Measurements from ENCODE around the gene DOCK9. TPM values are rescaled to one million over a fixed set of nuclear protein-coding genes. Genes with fewer than 3 reads are reported as not detected.

DOCK9 gene
- total and polyA plus RNA-seq, 9 of the 15 experiments (the other 6 are each of a cell fraction or from before 2014, with no cell fraction given): 3.5 to 25.3 (median 16.7) TPM

DNA sequence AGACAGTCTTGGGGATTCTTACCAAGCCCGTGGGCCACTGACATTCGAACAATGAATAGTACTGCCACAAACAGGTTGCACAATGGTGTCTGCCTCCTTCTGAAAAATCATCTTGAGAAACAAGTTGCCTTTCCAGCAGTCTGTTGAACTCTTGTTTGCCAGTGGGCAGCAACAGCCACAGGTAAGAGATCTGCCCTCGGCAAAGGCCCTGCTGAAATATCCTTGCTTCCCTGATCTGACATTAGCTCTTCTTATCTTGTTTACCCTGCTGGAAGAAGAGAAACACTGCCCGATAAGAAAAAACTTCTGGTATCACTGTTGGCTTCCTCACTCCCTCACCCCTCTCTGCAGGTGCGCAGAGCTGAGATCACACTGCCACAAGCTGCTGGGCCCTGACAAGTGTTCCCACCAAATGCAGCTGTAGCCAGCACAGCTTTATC lies 2.0 kb downstream of the DOCK9 start (continued):
- TF ChIP-seq, protein P1, sequence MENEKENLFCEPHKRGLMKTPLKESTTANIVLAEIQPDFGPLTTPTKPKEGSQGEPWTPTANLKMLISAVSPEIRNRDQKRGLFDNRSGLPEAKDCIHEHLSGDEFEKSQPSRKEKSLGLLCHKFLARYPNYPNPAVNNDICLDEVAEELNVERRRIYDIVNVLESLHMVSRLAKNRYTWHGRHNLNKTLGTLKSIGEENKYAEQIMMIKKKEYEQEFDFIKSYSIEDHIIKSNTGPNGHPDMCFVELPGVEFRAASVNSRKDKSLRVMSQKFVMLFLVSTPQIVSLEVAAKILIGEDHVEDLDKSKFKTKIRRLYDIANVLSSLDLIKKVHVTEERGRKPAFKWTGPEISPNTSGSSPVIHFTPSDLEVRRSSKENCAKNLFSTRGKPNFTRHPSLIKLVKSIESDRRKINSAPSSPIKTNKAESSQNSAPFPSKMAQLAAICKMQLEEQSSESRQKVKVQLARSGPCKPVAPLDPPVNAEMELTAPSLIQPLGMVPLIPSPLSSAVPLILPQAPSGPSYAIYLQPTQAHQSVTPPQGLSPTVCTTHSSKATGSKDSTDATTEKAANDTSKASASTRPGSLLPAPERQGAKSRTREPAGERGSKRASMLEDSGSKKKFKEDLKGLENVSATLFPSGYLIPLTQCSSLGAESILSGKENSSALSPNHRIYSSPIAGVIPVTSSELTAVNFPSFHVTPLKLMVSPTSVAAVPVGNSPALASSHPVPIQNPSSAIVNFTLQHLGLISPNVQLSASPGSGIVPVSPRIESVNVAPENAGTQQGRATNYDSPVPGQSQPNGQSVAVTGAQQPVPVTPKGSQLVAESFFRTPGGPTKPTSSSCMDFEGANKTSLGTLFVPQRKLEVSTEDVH (IDR thresholded peaks at IDR 0.05; ENCODE audit: low read depth, partially characterized antibody): no peak
- TF ChIP-seq NFYB (IDR thresholded peaks at IDR 0.05; ENCODE audit: extremely low read depth, insufficient read length): no peak
- TF ChIP-seq MLLT1 (IDR thresholded peaks at IDR 0.05): no peak
- TF ChIP-seq BMI1 (IDR thresholded peaks at IDR 0.05; ENCODE audit: low read length): no peak
- no peak for TF ChIP-seq CBX2 (IDR thresholded peaks at IDR 0.05; ENCODE audit: insufficient read depth, low read length, poor library complexity, severe bottlenecking)
- no peak for TF ChIP-seq POLR3G (IDR thresholded peaks at IDR 0.05; ENCODE audit: extremely low read depth, insufficient read length, insufficient replicate concordance)
- TF ChIP-seq SP2 (IDR thresholded peaks at IDR 0.05; ENCODE audit: extremely low read depth, low read depth, low read length, poor library complexity, severe bottlenecking): no peak
- TF ChIP-seq RHOXF2B (CRISPR knock-in tag; conservative IDR thresholded peaks at IDR 0.05): no peak
- TF ChIP-seq PHB (CRISPR knock-in tag; IDR thresholded peaks at IDR 0.05): no peak
- TF ChIP-seq FOXA3 (CRISPR knock-in tag; conservative IDR thresholded peaks at IDR 0.05 in 1 of 2, IDR thresholded peaks at IDR 0.05 in 1 of 2): peak; percentile 96 to 98
- TF ChIP-seq TOE1 (IDR thresholded peaks at IDR 0.05; ENCODE audit: borderline replicate concordance): no peak
- no peak for TF ChIP-seq TOE1 (CRISPR knock-in tag; IDR thresholded peaks at IDR 0.05; ENCODE audit: borderline replicate concordance, low read depth)
- TF ChIP-seq USF1 (CRISPR knock-in tag; IDR thresholded peaks at IDR 0.05): no peak
- no peak for TF ChIP-seq GATAD2A (IDR thresholded peaks at IDR 0.05)
- TF ChIP-seq MECOM (CRISPR knock-in tag; IDR thresholded peaks at IDR 0.05): peak; percentile 44; the same call in 1 of the 2 replicates
- no peak for TF ChIP-seq XRCC3 (IDR thresholded peaks at IDR 0.05)
- TF ChIP-seq, protein P2, sequence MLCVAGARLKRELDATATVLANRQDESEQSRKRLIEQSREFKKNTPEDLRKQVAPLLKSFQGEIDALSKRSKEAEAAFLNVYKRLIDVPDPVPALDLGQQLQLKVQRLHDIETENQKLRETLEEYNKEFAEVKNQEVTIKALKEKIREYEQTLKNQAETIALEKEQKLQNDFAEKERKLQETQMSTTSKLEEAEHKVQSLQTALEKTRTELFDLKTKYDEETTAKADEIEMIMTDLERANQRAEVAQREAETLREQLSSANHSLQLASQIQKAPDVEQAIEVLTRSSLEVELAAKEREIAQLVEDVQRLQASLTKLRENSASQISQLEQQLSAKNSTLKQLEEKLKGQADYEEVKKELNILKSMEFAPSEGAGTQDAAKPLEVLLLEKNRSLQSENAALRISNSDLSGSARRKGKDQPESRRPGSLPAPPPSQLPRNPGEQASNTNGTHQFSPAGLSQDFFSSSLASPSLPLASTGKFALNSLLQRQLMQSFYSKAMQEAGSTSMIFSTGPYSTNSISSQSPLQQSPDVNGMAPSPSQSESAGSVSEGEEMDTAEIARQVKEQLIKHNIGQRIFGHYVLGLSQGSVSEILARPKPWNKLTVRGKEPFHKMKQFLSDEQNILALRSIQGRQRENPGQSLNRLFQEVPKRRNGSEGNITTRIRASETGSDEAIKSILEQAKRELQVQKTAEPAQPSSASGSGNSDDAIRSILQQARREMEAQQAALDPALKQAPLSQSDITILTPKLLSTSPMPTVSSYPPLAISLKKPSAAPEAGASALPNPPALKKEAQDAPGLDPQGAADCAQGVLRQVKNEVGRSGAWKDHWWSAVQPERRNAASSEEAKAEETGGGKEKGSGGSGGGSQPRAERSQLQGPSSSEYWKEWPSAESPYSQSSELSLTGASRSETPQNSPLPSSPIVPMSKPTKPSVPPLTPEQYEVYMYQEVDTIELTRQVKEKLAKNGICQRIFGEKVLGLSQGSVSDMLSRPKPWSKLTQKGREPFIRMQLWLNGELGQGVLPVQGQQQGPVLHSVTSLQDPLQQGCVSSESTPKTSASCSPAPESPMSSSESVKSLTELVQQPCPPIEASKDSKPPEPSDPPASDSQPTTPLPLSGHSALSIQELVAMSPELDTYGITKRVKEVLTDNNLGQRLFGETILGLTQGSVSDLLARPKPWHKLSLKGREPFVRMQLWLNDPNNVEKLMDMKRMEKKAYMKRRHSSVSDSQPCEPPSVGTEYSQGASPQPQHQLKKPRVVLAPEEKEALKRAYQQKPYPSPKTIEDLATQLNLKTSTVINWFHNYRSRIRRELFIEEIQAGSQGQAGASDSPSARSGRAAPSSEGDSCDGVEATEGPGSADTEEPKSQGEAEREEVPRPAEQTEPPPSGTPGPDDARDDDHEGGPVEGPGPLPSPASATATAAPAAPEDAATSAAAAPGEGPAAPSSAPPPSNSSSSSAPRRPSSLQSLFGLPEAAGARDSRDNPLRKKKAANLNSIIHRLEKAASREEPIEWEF (CRISPR knock-in tag; IDR thresholded peaks at IDR 0.05): no peak
- no peak for TF ChIP-seq MIER1 (IDR thresholded peaks at IDR 0.05; ENCODE audit: low read depth)

Data from K562 (cell line).